ENCODE measurements around the gene NPR3.
"Not testable (repeated sequence)": the region's sequence is repeated elsewhere in the genome, so short reads cannot be mapped to it uniquely, and the experiment has no call there.

Gene NPR3

GRCh38 chr5:32767948-32768467 is 56.9 kb downstream of the NPR3 start:
- DNase-seq (ENCODE audit: low read depth in 2 of 2): no peak

GRCh38 chr5:32769711-32770110 is 58.6 kb downstream of the NPR3 start:
- no peak for DNase-seq (ENCODE audit: low read depth in 2 of 2)

GRCh38 chr5:32770444-32770843 is 59.3 kb downstream of the NPR3 start:
- DNase-seq (ENCODE audit: low read depth in 2 of 2): no peak

DNA sequence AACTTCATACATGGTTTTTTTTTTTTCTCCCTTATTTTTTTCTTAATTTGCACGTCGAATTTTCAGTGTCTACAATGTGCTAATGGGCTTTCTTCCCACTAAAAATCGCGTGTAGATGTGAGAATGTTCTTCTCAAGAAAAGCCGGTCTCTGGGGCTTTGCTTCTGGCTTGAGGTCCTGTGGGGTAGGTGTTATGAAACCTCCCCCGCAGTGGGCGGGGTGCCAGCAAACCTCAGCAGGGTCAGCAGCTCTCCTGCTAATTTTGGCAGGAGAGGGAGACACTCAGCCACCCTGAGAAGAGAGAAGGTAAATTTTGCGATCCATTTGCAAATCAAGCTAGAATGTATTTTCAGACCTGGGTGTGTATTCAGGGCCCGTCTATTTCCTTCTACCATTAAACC is 59.9 kb downstream of the NPR3 start:
- no peak for DNase-seq (ENCODE audit: low read depth in 2 of 2)

- DNase-seq (ENCODE audit: low read depth in 2 of 2): no peak
Observed at GRCh38 chr5:32773944-32774343, 62.8 kb downstream of the NPR3 start.

DNA sequence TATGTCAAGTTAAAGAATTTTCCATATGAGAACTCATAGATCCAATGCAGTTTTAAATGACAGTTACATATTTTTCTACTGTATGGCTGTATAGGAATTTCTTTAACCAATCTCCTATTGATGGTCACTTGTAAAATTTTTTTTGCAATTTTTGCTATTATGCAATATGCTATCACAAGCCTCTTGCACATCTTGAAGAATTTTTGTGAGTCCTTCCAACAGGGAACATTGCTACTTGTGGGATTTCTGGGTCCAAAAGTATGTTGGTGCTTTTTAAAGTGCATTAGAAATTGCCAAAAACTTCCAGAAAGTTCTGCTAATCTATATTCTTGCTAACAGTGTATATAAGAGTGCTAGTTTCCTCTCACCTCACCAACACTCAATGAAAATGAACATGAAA is 65.1 kb downstream of the NPR3 start:
- no peak for DNase-seq (ENCODE audit: low read depth in 2 of 2)

DNA sequence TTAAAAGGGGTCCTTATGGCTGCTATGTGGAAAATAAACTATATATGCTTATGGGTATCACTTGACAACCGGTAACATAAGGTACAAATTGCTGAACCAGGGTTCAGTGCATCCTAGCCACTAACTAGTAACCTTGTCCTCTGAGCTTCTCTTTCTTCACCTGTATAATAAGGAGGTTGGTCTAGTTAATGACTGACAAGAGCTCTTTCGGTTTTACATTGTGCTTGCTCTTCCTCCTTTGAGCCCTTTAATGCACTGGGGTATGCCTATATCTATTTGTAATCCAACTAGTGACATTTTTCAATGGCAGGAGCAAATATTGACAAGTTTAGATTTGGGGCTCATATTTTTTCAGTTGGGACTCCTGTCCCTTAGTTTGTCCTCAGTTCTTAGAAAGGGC is 66.1 kb downstream of the NPR3 start:
- DNase-seq (ENCODE audit: low read depth in 2 of 2): no peak

DNA sequence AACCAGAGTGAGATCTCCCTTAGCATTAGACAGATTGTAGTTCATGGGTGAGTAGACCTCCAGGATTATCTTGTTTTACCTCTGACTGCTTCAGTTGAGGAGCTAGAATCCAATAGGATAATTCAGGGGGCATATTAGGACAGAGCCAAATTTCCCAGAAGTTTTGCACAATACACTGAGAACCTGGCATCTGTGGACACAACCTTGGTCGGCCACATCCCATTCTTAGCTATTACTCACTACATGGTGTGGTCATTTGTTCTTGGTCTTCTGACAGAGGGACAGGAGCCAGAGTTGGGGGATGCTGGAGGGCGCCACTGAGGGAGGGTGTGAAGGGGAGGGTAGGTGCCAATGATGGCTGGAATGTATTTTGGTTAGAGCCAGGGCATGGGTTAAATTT is 66.6 kb downstream of the NPR3 start:
- no peak for DNase-seq (ENCODE audit: low read depth in 2 of 2)

DNA sequence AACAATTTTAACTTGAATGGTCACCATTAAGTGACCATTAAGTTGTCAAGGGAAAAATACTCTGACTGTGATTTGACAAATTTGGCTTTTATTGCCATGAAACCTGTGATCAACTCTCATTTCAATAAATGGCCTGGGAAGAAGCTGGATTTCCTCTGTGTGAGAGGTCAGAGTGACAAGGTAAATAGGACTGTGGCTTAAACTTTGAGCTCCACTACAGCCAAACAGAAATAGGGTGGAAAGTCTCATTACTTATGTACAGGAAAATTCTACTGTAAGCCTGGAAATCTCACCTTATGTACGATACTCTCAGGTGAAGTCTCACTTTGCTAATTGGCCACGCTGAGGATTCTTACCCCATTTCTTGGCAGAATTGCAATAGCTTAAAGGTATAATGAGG is 67.3 kb downstream of the NPR3 start:
- no peak for DNase-seq (ENCODE audit: low read depth in 2 of 2)

DNA sequence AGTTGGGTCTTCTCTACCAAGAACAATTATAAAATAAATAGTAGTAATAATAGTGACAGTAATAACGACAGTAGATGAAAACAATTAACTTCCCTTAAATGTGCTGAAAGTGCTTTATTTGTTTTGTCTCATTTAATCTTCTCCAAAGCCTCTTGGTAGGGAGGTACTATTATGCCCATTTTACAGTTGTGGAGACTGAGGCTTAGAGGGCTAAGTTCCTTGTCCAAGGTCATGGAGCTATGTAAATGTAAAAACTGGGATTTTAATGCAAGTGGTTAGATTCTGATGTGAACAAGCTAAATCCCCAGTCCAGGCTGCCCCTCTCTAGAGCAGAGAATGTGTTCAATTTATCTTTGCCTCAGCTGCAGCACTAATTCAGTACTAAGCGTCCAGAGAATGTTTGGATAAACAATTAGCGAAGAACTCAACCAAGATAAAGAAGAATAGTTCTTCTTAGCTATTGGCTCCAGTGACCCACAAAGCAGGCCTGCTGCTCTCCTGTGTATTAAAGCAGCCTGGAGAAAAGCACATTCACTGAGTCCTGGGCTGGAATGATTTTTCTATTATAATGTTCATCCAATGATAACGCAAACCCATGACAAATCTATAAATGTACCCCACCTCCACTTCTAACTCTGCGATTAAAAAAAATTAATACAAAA is 68.8 kb downstream of the NPR3 start:
- DNase-seq (ENCODE audit: low read depth in 2 of 2): no peak

- DNase-seq (ENCODE audit: low read depth in 2 of 2): no peak
Observed at GRCh38 chr5:32780508-32780919, 69.4 kb downstream of the NPR3 start.

GRCh38 chr5:32783661-32784060 is 72.5 kb downstream of the NPR3 start:
- no peak for DNase-seq (ENCODE audit: low read depth in 2 of 2)

DNA sequence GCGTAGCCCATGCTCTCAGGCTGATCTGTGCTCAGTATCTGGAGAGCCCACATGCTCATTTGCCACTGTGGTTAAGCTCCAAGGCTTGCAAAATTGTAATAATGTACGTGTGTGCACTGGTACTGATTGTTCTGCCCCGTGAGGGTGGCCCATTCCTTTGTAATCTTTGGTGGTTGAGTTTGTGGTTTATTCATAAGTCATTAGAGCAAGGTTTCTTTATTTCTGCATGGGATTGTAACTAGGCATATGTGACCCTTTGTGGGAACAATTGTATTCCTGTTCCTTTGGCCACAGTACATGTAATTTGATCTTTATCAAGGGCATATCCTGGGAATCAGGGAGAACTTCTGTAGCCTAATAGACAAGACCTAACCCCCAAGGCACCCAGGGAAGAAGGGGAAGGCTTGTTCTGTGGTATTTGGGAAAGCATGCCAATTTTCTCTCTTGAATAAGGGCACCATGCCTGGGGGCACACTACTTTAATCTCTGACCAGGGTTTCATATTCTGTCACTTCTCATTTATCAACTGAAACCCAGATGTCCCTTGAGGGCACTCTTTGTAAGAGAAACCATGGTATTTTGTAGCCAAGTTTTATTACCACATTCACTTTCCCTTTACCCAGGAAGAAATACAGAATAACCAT is 74.6 kb downstream of the NPR3 start:
- no peak for DNase-seq (ENCODE audit: low read depth in 2 of 2)

DNA sequence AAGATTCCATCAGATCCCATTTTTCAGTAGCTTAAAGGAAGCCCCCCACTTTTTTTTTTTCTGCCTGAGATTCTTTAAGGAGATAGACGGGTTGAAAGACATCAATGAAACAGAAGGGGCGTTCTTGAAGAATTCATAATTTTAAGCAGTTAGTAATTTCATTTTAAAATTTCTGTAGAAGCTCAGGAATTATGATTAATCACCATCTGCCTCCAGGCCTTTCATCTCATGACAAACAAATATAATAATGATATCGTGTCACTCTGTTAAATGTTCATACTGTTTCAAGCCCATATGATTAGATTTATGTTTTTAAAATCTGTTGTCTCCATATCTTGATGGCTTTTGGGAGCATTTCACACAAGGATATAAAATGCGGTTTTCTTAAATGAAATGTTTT is 75.2 kb downstream of the NPR3 start:
- no peak for DNase-seq (ENCODE audit: low read depth in 2 of 2)

GRCh38 chr5:32790411-32790951 is 79.4 kb downstream of the NPR3 start:
- no peak for DNase-seq (ENCODE audit: low read depth in 2 of 2)

DNA sequence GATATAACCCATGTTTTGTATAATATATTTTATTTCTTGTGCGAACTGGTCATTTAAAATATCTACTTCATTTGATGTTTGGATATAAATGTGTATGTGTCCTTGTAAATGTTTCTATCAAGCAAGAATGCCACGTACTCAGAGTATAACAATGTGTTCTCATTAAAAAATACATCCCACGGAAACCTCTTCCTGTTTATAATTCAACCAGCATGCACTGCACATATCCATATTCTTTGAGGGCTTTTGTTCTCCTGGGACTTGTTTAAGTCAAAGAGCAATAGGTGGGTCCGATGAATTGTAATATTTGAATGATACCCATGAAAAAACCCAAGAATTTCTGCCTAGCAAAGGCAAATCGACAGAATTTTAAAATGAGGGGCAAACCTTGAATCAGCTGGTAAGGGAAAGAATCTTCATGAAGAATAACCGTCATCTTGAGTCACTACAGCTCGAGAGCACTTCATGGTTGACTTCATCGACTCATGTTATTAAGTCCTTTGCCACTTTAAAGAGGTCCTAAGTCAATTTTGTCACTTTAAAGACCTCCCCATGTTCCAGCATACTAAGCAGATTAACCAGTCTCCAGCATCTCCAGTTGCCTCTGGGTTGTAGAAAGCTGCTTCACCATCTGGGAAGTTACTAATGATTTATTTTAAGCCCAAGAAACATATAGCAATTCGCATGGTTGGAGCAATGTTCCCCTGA is 80.6 kb downstream of the NPR3 start:
- DNase-seq (ENCODE audit: low read depth in 2 of 2): no peak

- no peak for DNase-seq (ENCODE audit: low read depth in 2 of 2)
Observed at GRCh38 chr5:32794086-32794485, 83.0 kb downstream of the NPR3 start.

GRCh38 chr5:32802764-32803163 is 91.6 kb downstream of the NPR3 start:
- DNase-seq (ENCODE audit: low read depth in 2 of 2): no peak

- no peak for DNase-seq (ENCODE audit: low read depth in 2 of 2)
Observed at GRCh38 chr5:32803656-32804055, 92.5 kb downstream of the NPR3 start.

DNA sequence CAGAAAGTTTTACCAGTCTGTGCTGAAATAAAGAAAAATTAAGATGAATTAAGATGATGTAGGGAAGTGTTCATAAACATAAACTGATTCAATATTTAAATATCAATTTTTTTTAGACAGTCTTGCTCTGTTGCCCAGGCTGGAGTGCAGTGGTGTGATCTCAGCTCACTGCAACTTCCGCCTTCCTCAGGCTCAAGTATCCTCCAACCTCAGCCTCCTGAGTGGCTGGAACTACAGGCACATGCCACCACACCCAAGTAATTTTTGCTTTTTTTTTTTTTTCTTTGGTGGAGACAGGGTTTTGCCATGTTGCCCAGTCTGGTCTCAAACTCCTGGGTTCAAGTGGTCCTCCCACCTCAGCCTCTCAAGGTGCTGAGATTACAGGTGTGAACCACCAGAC is 94.3 kb downstream of the NPR3 start:
- not testable (repeated sequence) for DNase-seq (ENCODE audit: low read depth in 2 of 2)

GRCh38 chr5:32805971-32806638 is 95.0 kb downstream of the NPR3 start:
- DNase-seq (ENCODE audit: low read depth in 2 of 2): no peak

- DNase-seq (ENCODE audit: low read depth in 2 of 2): no peak
Observed at GRCh38 chr5:32808783-32809182, 97.7 kb downstream of the NPR3 start.
